ENCODE data around the gene SGK2.
A peak's percentile ranks its signal among the peaks of the same experiment; 100 is the strongest.

SGK2 gene

DNA sequence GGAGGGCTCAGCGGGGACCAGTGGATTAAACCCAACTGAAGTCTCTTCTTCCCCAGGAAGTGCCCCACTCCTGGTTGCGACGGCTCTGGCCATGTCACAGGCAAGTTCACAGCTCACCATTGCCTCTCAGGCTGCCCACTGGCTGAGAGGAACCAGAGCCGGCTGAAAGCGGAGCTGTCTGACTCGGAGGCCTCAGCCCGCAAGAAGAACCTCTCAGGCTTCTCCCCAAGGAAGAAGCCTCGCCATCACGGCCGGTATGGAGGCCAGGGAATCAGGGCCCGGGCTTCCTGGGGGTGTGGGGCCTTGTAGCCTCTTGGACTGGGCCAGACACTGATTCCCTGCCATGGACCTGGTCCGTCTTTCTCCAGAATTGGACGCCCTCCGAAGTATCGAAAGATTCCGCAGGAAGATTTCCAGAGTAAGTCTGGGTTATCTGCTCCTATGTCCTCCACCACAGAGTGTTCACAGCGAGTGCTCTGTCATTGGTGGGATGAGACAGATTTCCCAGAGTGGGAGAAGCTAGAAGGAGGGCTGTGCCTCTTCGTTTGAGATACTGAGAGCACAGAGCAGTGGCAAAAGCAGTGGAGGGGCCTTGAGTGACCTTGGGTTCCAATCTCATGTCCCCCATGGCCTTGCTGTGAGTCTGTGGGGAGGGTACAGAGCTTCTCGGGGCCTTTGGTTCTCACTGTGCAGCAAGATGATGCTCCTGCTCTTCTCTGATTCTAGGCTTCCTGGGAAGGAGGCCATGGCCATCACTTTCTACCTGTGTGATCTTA lies 22.6 kb upstream of the SGK2 start:
- FAIRE-seq (no peak), DNase-seq (ENCODE audit: low spot score) (no peak)

DNA sequence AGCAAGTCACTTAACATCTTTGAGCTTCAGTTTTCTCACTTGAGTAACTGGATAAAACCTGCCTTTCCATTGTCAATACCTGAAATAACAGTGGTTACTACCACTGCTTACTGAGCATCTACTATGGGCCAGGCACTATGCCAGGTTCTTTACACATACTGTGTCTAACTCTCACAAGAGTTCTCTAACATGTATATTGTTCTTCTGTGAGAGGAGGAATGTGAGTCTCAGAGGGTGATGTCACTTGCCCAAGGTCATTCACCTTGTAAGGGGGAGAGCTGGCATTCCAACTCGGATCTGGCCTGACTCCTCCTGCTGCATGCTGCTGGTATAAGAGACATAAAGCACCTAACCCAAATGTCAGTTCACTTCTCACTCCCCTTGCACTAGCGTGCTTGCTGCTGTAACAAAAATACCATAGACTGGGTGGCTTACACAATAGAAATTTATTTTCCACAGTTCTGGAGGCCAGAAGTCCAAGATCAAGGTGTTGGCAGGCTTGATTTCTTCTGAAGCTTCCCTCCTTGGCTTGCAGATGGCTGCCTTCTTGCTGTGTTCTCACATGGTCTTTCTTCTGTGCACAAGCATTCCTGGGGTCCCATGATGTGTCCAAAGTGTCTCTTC lies 21.9 kb upstream of the SGK2 start:
- FAIRE-seq (no peak), DNase-seq (ENCODE audit: low spot score) (no peak)

- no peak for FAIRE-seq
- peak; percentile 43 for DNase-seq (ENCODE audit: low spot score)
Measured at GRCh38 chr20:43537921-43538877, 20.6 kb upstream of the SGK2 start.

- no peak for DNase-seq (ENCODE audit: low spot score)
- FAIRE-seq = no peak
Measured at GRCh38 chr20:43538878-43539700, 19.7 kb upstream of the SGK2 start.

GRCh38 chr20:43539975-43540672 lies 18.7 kb upstream of the SGK2 start:
- no peak for DNase-seq (ENCODE audit: low spot score)
- FAIRE-seq = no peak

DNA sequence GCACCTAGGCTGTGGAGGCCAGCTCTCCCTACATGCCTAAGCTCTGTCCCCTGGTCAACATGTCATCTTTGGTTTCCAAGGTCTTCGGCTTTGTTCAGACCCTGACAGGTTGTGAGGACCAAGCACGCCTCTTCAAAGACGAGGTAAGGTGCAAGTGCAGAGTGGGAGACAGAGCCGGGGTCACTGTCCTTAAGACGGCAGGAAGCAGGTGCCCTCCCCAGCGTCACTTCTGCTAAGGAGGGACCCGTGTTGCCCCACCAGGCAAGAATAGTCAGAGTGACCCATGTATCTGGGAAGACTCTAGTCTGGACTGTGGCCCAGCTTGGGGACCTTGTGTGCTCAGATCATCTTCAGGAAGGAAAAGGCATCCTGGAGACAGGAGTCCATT lies 18.2 kb upstream of the SGK2 start:
- no peak for FAIRE-seq
- no peak for DNase-seq (ENCODE audit: low spot score)

GRCh38 chr20:43541214-43541613 lies 17.6 kb upstream of the SGK2 start:
- FAIRE-seq (no peak), DNase-seq (ENCODE audit: low spot score) (no peak)

- no peak for FAIRE-seq
- no peak for DNase-seq (ENCODE audit: low spot score)
Measured at GRCh38 chr20:43542161-43542560, 16.7 kb upstream of the SGK2 start.

GRCh38 chr20:43542674-43543073 lies 16.2 kb upstream of the SGK2 start:
- no peak for FAIRE-seq
- no peak for DNase-seq (ENCODE audit: low spot score)

DNA sequence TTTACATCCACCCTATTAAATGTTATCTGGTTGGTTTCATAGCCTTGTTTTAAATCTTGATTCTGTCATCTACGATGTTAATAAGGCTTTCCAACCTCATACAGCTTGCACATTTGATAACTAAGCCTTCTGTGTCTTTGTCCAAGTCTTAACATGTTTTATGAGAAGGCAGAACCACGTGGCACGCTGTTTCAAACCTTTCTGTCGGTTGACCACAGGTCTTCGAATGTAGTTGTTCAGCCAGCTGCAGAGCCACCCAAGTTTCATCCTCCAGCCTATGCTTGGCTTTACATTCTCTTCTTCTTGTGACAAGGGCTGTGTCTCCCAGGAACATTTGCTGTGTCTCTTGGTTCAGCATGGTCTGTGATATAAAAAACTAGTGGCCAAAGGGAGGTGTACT lies 15.7 kb upstream of the SGK2 start:
- FAIRE-seq = no peak

GRCh38 chr20:43544501-43544900 lies 14.3 kb upstream of the SGK2 start:
- DNase-seq (ENCODE audit: low spot score) = no peak
- FAIRE-seq = no peak

More for the DNA sequence above, 15.7 kb upstream of the SGK2 start:
- DNase-seq (ENCODE audit: low spot score) = no peak

DNA sequence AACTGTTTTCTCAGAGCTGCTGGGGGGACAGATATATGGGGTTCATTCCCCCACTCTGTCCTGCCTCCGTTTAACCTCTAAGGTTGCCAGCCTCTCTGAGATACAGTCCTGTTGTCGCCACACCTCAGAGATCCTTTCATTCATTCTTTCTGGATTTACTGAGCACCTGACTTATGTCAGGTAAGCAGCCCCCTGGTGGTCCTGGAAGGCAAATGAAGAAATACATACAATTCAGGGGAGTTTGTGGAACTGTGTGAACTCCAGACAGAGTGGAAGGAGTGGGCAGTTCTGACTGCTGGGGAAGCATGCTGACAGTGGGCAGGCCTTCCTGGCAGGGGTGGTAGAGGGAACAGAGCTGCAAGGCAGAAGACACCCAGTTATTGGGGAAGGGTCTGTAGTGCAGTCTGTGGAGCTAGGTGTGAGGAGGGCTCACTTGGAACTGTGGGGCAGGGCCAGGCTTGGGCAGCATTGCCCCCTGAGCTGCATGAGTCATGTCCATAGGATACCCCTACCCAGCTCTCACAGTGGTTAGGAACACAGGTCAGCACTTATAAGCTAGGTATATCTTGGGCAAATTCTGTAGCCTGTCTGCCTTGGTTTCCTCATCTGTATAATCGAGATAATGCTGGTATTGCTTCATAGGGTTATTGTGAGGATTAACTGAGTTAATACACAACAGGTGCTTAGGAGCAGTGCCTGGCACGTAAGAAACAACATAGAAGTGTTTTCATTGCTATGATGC lies 12.8 kb upstream of the SGK2 start:
- FAIRE-seq = no peak
- no peak for DNase-seq (ENCODE audit: low spot score)

GRCh38 chr20:43548273-43548880 lies 10.4 kb upstream of the SGK2 start:
- DNase-seq (ENCODE audit: low spot score) (no peak), FAIRE-seq (no peak)

DNA sequence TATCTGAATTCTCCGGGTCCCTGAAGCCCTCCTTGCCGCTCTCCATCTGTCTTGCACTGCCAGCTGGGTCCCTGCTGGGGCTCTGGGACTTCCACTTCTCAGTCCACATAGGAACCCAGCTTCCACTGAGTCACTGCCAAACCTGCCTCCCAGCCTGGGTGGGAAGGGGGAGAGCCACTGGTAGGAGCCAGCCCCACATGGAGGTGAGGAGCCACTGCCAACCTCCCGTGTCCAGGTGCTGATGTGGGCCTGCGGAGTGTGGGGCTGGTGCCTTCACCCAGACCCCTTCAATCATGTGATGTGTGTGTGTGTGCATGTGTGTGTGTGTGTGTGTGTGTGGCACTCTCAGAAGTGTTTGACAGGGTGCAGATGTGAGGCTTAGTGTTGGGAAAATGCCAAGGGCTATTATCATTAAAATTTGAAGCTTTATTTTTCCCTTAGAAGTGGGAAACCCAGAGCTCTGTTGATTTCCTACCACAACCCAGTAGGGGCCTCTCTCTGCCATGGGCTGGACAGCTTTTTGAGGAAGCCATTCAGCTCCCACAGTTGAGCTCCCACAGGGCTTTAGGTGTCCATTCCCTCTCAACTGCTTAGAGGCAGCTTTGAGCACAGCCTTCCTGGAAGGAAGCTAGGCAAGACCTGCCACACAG lies 9.3 kb upstream of the SGK2 start:
- FAIRE-seq = no peak
- DNase-seq (ENCODE audit: low spot score) = no peak

GRCh38 chr20:43550456-43550855 lies 8.4 kb upstream of the SGK2 start:
- DNase-seq (ENCODE audit: low spot score) (no peak), FAIRE-seq (no peak)

GRCh38 chr20:43554369-43554768 lies 4.5 kb upstream of the SGK2 start:
- DNase-seq (ENCODE audit: low spot score) (no peak), FAIRE-seq (no peak)

DNA sequence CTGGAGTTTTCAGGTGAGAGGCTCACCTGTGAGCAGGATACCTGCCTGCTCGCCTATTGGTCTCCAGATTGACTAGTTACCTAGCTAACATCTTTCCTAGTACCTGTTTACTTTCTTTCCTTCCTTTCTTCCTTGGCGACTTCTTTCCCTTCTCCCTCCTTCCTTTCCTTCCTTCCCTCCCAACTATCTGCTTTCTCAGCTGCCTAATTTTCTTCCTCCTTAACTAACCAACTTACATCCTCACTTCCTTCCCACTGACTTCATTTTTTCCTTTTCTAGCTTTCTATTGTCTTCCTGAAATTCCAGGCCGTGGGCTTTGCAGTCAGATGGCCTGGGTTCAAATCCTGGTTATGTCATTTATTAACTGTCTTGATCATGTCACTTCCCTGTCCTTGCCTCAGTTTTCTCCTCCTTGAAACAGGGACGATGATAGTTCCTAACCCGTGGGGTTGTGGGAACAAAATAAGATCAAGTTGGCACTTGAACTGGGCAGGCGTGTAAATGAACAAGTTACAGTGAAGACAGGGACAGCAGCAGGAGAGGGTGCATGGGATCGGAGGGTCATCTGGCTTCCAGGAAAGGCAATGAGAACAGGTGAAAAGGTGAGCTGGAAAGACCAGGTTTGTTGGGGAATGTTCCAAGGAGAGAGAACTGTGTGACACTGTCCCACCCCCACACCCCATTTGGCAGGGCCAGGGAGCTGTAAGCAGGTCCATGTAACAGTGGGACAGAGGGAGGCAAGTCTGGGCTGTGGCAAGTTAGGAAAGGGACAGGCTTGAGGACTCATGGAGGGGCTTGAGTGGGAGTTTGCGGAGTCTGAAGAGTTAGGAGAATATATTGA lies 540 bp downstream of the SGK2 start:
- DNase-seq (ENCODE audit: low spot score) (peak; percentile 5), FAIRE-seq (no peak)

DNA sequence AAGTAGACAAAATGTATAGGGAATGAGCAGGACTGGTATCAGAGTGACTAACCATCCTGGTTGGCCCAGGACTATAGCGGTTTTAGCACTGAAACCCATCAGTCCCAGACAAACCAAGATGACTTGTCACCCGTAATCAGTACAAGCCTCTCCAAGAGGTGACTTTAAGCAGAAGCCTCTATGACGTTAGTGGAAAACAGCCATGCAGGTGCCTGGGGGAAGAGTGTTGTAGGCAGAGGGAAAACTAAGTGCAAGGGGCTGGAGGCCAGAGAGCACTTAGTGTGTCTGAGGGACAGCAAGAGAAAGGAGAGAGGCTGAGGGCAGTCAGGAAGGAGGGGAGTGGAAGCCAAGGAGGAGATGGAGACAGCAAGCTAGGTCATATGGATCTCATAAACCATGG lies 2.1 kb downstream of the SGK2 start:
- DNase-seq (ENCODE audit: low spot score) (no peak), FAIRE-seq (no peak)

Data from RCC 7860 (cell line).